GM18505 (cell line): ENCODE data around the gene NOD1.

ENCODE experiments used
- ATAC-seq: cut with Tn5 transposase; IDR thresholded peaks from one replicate; pipeline ENCODE4 v1.9.1; 2021; ENCODE audit not compliant: unreplicated experiment
- POLR2A ChIP-seq: IDR thresholded peaks from 4 replicates; pipeline ENCODE4 v1.6.1; 2011; ENCODE audit warnings: borderline replicate concordance; ENCODE audit not compliant: insufficient read depth, insufficient read length; ENCODE audit errors: extremely low read depth

Gene NOD1

DNA sequence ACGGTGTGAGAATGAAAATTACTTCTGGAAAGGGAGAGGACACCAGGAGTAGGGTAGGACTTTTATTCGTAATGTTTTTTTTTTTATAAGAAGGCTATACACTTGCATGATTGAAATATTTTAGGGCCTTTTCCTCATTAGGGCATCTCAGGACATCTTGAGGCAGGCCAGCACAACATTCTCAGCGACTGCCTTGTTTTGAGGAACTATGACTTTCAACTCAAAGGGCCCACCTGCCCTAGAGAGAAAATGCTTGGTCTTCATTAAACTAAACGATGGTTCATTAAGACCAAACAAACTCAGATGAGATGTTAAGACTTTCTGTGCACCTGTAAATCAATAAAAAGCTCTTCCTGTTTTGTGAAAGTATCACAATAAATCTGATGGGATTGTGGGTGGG is 11.3 kb downstream of the NOD1 start:
- TF ChIP-seq POLR2A, result no peak
- ATAC-seq, result no peak

DNA sequence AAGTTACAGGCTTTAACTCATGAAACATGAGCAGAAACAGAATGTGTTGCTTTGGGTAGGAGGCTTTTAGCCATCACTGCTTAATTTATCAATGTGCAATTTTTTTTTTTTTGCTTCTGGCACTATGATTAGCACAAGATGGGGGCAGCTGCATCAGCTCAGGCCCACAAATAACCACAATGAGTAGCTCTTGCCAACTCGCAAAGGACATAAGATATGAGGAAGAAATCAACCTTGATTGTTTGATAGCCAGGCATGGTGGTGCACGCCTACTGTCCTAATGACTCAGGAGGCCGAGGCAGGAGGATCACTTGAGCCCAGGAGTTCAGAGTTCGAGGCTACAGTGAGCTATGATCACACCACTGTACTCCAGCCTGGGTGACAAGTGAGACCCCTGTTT is 12.3 kb downstream of the NOD1 start:
- TF ChIP-seq POLR2A, result no peak
- ATAC-seq, result no peak

DNA sequence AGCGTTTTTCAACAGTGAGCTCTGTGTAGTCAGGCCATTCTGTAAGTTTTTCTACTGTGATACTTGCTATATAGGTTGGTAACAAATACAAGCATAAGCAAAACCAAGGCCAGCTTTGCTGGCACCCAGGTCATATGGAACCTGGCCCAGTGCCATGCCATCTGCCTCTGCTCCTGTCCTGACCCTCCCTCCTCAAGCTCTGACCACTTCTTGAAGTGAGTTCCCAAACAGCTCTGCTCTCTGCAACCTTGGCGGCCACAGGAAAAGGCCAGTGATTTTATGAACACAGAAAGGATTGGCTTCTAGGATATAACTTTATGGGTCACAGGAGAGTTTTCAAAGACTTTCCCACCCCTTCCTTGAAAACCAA is 12.8 kb downstream of the NOD1 start:
- no peak for TF ChIP-seq POLR2A
- ATAC-seq, result no peak

DNA sequence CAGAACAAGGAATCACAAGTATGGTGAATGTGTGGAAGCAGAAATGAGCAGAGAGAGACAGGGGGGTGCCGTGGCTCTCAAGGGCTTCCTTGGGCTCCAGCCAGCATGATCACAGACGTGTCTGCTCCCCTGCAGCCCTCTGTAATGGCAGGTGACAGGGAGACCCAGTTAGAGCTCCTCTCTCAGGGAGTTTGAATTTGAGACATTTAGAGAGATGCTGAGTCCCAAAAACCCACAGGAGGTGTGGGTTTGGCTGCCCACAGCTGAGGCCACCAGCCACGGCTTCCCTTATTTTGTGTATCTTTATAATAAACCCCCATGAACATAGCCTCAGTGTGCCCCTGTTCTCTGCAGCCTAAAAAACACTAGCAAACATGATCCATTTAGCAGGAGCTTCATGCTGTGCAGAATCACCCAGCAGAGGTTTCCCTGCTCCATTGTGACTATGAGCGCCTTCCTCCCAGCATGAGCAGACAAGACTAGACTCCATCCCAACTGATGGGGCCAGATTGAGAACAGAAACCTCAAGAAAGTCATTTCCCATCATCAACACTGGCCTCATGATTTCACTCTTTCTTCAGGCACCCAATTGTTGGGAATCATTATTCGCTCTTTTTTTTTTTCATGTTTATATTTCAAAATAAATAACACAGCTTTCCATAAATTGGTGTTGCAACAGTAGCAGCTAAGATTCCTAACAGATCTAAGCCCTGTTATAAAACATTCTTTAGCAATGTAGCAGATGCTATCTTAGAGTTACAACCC is 13.4 kb downstream of the NOD1 start:
- TF ChIP-seq POLR2A, result no peak
- ATAC-seq, result no peak

DNA sequence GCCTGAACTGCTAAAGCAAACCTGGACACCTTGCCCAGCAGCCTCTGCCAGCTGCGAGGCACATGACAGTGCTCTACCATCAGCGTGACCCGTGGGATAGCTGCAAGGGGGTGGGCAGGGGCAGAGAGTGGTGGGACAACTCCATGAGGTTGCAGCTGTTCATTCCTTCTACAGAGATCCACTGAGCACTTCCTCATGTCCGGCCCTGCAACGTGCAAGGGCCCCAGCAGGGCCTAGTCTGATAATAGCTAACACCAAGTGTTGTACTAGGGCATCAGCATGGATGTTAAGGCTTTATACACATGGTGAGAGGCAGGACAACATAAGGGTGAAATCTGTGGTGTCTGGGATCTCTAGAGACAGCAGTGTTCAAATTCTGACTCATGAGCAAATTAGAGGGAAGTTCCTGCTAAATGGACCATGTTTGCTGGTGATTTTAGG is 14.3 kb downstream of the NOD1 start:
- no peak for ATAC-seq

DNA sequence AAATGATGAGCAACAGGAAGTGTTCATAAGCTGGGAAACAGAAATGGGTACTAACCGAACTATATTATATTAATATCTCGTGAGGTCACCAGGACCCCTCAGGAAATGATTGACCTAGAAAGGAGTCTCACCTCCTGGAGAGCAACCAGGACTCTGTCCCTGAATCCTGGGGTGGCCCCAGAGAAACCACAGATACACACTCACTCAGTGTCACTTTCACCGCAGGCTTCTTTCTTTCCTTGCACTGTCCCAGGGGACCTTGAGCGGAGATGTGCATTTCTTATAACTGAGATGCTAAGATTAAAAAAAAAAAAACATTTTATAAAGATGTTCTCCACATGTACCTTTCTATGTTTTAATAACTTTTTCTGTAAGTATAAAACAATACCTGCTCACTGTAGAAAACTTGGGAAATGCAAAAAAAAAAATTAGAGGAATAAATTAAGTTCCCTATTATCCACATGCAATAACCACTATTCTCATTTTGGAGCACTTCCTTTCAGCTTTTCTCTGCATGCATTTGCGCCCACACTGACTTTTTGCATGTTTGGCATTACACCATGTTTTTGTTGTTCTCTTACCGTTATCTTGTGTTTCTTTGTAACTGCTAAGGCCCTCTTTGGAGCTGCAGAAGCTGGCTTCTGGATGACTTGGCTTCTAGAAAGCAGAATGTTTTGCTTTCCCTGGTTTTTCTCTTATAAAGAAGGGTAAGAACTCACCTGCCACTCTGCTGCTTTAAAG is 15.0 kb downstream of the NOD1 start:
- no peak for ATAC-seq
- TF ChIP-seq POLR2A, result no peak

More for the DNA sequence above, 14.3 kb downstream of the NOD1 start:
- TF ChIP-seq POLR2A, result no peak

DNA sequence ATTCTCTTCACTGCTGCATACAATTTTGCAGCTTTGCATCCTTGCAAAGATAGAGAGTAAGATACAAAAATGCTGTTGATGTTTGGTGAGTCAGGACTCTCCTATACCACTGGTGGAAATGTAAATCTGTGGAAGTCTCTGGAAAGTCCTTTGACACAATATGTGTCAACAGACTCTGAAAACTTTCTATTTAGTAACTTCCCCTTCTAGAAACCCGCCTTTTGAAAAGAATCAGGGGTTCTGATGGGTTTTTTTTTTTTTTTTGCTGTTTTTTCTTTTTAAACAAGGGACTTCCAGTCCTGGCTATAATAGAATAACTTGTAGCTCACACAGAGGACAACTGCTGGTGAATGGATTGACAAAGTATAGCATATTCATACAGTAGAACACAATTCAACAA is 16.4 kb downstream of the NOD1 start:
- no peak for TF ChIP-seq POLR2A
- ATAC-seq, result no peak

DNA sequence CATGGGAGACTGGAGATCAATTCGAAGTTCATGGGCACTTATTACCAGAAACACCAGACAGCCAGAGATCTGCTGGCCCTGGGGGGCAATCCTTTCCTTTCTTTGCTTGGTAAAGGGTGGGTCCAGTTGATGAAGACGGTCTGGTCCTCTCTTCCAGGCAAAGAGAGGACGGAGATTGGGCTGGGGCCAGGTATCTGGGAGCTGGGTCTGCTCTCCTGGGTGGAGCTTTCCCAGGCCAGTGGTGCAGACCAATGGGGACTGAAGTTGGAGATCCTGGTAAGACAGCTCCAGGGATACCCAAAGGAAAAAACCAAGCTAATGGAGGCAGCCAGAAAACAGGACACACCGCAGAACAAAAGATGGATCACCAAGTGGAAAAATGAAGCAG is 18.3 kb downstream of the NOD1 start:
- no peak for ATAC-seq
- no peak for TF ChIP-seq POLR2A

DNA sequence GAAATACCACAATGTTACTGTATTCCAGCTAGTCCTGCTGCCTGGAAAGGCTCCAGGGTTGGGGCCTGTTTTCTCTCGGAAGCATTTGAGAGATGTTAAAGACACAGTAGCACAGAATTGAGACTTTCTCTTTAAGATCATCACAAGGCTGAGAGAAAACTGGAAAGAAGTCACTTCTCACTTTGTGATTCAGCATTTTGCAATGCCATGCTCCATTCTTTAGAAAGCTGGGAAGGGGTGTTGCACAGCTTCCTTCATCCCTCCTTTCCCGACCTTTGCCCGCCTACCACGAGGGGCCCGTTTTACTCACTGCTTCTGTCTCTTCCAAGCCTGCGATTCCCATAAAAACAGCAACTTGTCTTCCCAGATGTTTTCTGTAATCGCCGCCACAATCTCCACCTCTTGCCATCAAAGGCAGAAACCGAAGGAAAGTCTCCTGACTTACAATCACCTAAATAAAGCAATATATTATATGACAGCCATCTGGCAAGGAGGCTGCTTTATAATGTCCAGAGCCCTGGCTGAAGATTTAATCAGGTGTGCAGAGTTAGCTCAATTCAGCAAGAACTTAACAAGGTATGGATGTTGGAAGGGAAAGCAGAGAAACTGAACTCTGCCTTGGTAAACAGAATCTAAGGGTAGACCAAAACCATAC is 18.9 kb downstream of the NOD1 start:
- no peak for TF ChIP-seq POLR2A
- ATAC-seq, result no peak

DNA sequence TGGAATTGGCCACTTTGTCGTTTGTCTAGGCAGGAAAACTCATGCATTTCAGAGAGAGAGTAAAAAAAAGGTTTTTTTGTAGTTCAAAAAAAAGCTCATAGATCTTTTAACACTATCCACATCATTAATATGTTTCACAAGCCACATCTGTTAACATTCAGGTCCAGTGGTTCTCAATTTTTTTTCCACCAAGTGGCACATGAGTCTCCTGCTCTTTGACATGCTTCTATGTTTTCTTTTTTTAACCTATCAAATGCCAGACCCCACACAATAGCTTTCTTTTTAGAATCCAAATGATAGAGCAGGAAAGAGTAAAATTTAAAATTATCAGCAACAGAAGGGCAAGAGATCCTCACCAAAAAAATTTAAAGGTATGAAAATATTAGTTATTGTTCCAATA is 20.3 kb downstream of the NOD1 start:
- ATAC-seq, result no peak
- no peak for TF ChIP-seq POLR2A

DNA sequence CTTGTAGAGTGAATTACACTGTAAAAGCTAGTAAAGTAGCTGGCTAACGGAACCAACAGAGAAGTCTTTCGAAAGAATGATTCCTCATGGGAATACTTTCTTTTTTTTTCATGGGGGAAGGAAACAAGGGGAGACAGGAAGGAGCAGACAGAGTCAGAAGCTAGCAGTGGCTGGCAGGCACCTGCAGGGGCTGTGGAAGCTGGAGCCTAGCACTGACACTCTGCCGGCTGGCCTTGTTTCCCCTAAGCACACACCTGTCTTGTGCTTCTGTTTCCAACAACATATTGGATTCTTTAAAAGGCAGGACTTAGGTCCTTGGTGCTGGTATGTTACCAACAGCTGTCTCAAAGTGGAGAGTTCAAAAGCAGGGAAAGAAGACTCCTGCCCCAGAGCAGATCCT is 24.7 kb downstream of the NOD1 start:
- no peak for ATAC-seq
- no peak for TF ChIP-seq POLR2A

DNA sequence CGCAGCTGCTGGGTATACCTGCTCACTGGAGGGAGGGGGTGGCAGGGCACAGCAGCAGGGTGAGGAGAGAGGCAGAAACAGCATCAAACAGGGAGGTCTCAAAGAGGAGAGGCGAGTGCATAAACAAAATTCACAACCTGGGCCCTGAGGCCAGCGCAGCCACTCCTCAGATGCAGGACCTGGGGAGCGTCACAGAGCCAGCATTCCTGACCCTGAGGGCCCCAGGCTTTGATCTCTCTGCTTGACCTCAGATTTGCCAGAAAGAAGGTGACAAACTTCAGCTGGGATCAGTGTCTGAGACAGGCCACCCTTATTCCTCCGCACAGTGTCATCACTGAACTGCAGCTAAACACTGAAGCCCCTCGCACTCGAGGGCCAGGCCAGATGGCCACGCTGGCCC is 25.6 kb downstream of the NOD1 start:
- no peak for ATAC-seq
- TF ChIP-seq POLR2A, result no peak

DNA sequence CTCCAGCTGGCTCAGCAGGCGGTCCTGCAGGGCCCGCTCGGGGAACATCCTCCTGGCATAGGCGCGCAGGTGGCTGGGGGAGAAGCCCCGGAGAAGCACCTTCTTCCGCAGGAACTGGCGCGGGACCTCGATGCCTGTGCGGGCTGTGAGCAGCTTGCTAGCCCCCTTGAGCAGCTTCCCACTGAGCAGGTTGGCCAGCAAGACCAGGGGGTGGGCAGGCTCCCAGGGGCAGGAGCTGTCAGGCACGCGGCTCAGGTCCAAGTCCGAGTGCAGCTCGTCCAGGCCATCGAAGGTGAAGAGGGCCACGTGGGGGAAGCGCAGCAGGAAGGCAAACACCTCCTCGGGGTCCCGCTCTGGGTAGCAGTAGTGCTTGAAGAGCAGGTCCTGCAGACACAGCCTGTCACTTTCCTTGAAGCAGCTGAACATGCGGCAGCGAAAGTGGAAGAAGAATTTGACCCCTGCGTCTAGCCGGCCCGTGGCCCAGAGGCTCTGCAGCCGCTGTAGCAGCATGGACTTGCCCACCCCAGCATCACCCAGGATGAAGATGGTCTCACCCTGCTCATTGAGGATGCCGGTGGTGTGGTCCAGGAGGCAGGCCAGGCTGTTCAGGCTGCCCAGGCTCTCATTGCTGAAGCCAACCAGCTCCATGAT is 26.2 kb downstream of the NOD1 start:
- TF ChIP-seq POLR2A, result no peak

More for the DNA sequence above, 26.2 kb downstream of the NOD1 start:
- ATAC-seq, result no peak
